ENCODE data around the gene IRX3. TPM values are rescaled to one million over a fixed set of nuclear protein-coding genes. Genes with fewer than 3 reads are reported as not detected.

Gene IRX3
- total RNA-seq, 1 experiment from 2014 or later: not detected

DNA sequence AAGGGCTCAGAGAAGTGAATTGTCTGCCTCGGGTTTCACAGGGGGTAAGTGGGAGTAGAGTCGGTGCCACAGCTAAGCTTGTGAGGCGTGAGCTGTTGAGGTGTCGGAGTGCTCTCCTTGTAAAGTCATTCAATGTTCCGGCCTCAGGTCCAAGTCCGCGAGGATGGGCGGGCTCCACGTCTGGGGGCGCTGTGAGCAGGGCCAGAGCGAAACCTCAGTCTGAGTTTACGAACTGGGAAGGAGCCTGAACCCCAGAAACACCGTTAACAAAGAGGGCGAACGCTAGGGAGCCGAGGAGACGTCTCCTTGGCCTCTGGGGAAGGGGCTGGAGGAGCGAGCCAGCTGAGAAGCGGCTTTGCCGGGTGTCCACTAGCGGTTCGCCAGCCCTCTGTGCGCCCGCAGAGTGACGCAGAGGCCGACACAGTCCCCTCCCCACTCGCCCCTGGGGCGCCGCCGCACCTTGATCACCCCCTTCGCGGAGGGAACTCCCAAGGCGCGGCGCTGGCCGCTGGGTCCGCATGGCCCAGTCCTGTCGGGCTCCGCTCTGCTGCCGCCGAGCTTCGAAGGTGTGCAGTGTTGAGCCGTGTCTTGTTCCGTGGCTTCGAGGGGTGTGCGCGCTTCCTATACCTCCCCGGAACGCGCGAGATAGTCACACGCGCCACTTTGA lies 4.9 kb downstream of the IRX3 start:
- ChIA-PET POLR2A (ENCODE audit: unreplicated experiment) (no interaction called here), CTCF (no interaction called here)
- H3F3A ChIP-seq (ENCODE audit: low read length, unreplicated experiment): no peaks in the 10 kb centered on the region
- DNase-seq (no peak), ATAC-seq (no peak)
- H2AFZ ChIP-seq (ENCODE audit: low read length): no peak overlapping the region
- H3K27me3 ChIP-seq (ENCODE audit: low read length): peaks cover 39% of the 10 kb centered on the region
- H3K9me3 ChIP-seq (ENCODE audit: low read length): no peaks in the 10 kb centered on the region
- BruUV-seq (replicated peaks): no TSS peak
- intact Hi-C loops (cut with micrococcal nuclease): loop anchor here (5.0 kb wide), 1 partner anchor 509 kb away; no protein-coding TSS in a partner anchor
- H3K36me3 ChIP-seq (ENCODE audit: low read depth, low read length): no peaks in the 10 kb centered on the region
- H3K79me2 ChIP-seq (ENCODE audit: low read length): no peaks in the 10 kb centered on the region
- no peak overlapping the region for H3K27ac ChIP-seq (ENCODE audit: low read length)
- no peak overlapping the region for H3K4me2 ChIP-seq (ENCODE audit: low read length)
- no peaks in the 10 kb centered on the region for H3K4me1 ChIP-seq (ENCODE audit: insufficient read depth, low read length)
- H4K20me1 ChIP-seq (ENCODE audit: low read length): no peaks in the 10 kb centered on the region
- H3K9ac ChIP-seq (ENCODE audit: low read length): no peak overlapping the region
- TF ChIP-seq EZH2 (IDR thresholded peaks at IDR 0.05; ENCODE audit: low read length, unreplicated experiment) (no peak), EZH2phosphoT487 (IDR thresholded peaks at IDR 0.05; ENCODE audit: borderline replicate concordance, low read length) (no peak), CTCF (conservative IDR thresholded peaks at IDR 0.05; ENCODE audit: low read depth, low read length) (no peak)
- no peaks in the 10 kb centered on the region for H3K9me2 ChIP-seq (replicated peaks; ENCODE audit: low read length)
- no peak overlapping the region for H3K4me3 ChIP-seq (ENCODE audit: low read length)

DNA sequence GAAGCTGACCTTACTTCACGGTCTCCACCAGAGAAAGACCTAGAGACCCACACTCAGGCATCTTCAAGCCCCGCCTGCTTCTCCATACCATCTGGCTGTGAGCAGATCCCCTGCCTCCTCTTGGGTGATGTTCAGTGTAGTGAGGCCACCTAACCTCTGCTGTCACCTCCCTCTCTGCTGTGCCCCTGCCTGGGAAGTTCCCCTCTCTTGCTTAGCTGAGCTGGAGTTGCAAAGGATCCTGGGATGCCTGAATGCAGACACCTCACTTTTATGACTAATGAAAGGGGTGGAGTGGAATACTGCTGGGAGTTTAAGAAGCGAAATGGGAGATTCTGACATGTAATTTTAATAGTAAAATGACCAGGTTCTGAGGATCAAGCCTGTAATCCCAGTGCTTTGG lies 5.8 kb downstream of the IRX3 start:
- ChIA-PET CTCF (no interaction called here), POLR2A (ENCODE audit: unreplicated experiment) (no interaction called here)
- no TSS peak for BruUV-seq (replicated peaks)
- Histone ChIP-seq H3K9me2 (replicated peaks; ENCODE audit: low read length) (no peaks in the 10 kb centered on the region), H3K9ac (ENCODE audit: low read length) (no peak overlapping the region), H4K20me1 (ENCODE audit: low read length) (no peaks in the 10 kb centered on the region), H3K79me2 (ENCODE audit: low read length) (no peaks in the 10 kb centered on the region), H3K36me3 (ENCODE audit: low read depth, low read length) (no peaks in the 10 kb centered on the region), H3K4me1 (ENCODE audit: insufficient read depth, low read length) (no peaks in the 10 kb centered on the region), H2AFZ (ENCODE audit: low read length) (no peak overlapping the region), H3K27ac (ENCODE audit: low read length) (no peak overlapping the region), H3K9me3 (ENCODE audit: low read length) (no peaks in the 10 kb centered on the region), H3K4me3 (ENCODE audit: low read length) (no peak overlapping the region), H3F3A (ENCODE audit: low read length, unreplicated experiment) (no peaks in the 10 kb centered on the region), H3K27me3 (ENCODE audit: low read length) (peaks cover 32% of the 10 kb centered on the region), H3K4me2 (ENCODE audit: low read length) (no peak overlapping the region)
- no peak for TF ChIP-seq CTCF (conservative IDR thresholded peaks at IDR 0.05; ENCODE audit: low read depth, low read length)
- no peak for TF ChIP-seq EZH2 (IDR thresholded peaks at IDR 0.05; ENCODE audit: low read length, unreplicated experiment)
- TF ChIP-seq EZH2phosphoT487 (IDR thresholded peaks at IDR 0.05; ENCODE audit: borderline replicate concordance, low read length): no peak
- intact Hi-C loops (cut with micrococcal nuclease): loop anchor here (5.0 kb wide), 1 partner anchor 508 kb away; no protein-coding TSS in a partner anchor
- no peak for DNase-seq
- no peak for ATAC-seq

DNA sequence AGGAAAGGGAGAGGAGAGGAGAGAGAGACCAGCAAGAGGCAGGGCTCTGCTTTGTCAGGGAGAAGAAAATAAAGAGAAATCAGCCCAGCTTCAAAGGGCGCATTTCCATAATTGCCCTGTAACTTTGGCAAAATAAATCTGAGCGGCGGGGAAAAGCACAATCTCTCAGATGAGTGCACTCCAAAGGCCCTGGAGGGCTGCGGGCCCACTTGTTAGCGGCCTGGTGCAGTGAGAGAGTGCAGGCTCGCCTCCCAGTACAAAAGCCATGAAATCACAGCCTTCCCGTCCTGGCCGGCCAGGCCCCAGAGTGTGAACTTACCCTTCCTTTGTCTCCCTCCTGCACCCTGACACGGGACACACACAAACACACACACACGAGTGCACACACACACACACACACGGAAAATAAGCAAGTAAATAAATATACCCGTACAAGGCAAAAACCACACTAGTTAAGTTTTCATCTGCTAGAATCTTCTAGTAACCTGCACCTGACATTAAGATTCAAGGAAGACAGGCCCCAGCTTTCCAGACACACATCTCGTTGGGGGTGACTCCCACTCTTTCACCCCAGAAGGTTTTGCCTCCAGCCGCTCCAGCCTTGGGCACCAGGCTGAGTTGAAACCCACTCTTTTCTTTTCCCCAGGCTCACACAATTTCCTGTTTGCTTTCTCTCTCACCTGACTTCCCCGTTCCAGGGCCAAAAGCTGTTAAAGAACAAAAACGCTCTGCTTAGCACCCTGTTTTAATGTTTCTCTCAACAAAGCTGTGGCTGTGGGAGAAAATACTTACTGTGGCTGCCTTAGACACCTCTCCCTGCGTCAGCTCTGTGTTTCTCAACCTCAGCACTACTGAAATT lies 8.5 kb downstream of the IRX3 start:
- Histone ChIP-seq H2AFZ (ENCODE audit: low read length) (no peak overlapping the region), H3F3A (ENCODE audit: low read length, unreplicated experiment) (no peaks in the 10 kb centered on the region), H3K79me2 (ENCODE audit: low read length) (no peaks in the 10 kb centered on the region), H3K27me3 (ENCODE audit: low read length) (peaks cover 6% of the 10 kb centered on the region), H3K4me2 (ENCODE audit: low read length) (no peak overlapping the region), H3K4me1 (ENCODE audit: insufficient read depth, low read length) (no peaks in the 10 kb centered on the region), H3K27ac (ENCODE audit: low read length) (no peak overlapping the region), H3K9ac (ENCODE audit: low read length) (no peak overlapping the region), H3K36me3 (ENCODE audit: low read depth, low read length) (no peaks in the 10 kb centered on the region), H3K4me3 (ENCODE audit: low read length) (no peak overlapping the region), H3K9me2 (replicated peaks; ENCODE audit: low read length) (no peaks in the 10 kb centered on the region), H3K9me3 (ENCODE audit: low read length) (no peaks in the 10 kb centered on the region), H4K20me1 (ENCODE audit: low read length) (no peaks in the 10 kb centered on the region)
- TF ChIP-seq EZH2 (IDR thresholded peaks at IDR 0.05; ENCODE audit: low read length, unreplicated experiment) (no peak), CTCF (conservative IDR thresholded peaks at IDR 0.05; ENCODE audit: low read depth, low read length) (no peak), EZH2phosphoT487 (IDR thresholded peaks at IDR 0.05; ENCODE audit: borderline replicate concordance, low read length) (no peak)
- BruUV-seq (replicated peaks): no TSS peak
- ATAC-seq (no peak), DNase-seq (no peak)
- CTCF ChIA-PET: no interaction called here
- POLR2A ChIA-PET (ENCODE audit: unreplicated experiment): no interaction called here
- intact Hi-C loops (cut with micrococcal nuclease): no loop called here
